HCT116 (cell line): ENCODE results near the gene ARSB. TPM values are rescaled to one million over a fixed set of nuclear protein-coding genes. Genes with fewer than 3 reads are reported as not detected.

Experiments used
- ATAC-seq: fragments of 200-7000 bp; cut with Tn5 transposase; 2 replicates; pipeline ENCODE4 v1.9.1; 2020; ENCODE audit warnings: mild to moderate bottlenecking, moderate library complexity
- BruUV-seq: library from RNA; stranded (reverse); fragments of 400-500 nt; replicated peaks from 2 replicates; lab custom pipeline; 2021; lab: Mats Ljungman, UMichigan
- CTCF ChIA-PET: fragments of 300-600 bp; sonication (Branson Sonifier 250); formaldehyde crosslinking; loops from one replicate; lab custom pipeline; 2021; ENCODE audit warnings: antibody characterized with exemption; lab: Charles Lee
- POLR2A ChIA-PET: fragments of 300-600, 350-600 bp; sonication (Branson Sonifier 250); formaldehyde crosslinking; loops from one replicate; lab custom pipeline; 2021; ENCODE audit warnings: antibody characterized with exemption; lab: Charles Lee
- RAD21 ChIA-PET, 2 experiments: fragments of 300-600 bp; sonication (Branson Sonifier 250); formaldehyde crosslinking; loops; one replicate each; lab custom pipeline; 2023; ENCODE audit warnings: low total read pairs in 2 of 2; ENCODE audit not compliant: uncharacterized antibody in 2 of 2, unreplicated experiment in 2 of 2, low non-redundant PET in 1 of 2; lab: Charles Lee
- DNase-seq: peaks from one replicate; pipeline ENCODE4 v3.0.0-alpha.2; 2010; ENCODE audit warnings: low read depth, low spot score
- H2AFZ ChIP-seq: fragments of 200-600 bp; shearing (Covaris generic), sonication (generic); 2 replicates; pipeline ENCODE4 v1.6.1; 2017; ENCODE audit warnings: low read depth, mixed run types, mixed read lengths, antibody characterized with exemption, low read length; ENCODE audit not compliant: poor library complexity, severe bottlenecking
- H3K27ac ChIP-seq: 2 replicates; pipeline ENCODE4 v1.5.1; 2012; ENCODE audit warnings: low read depth, low read length
- H3K27me3 ChIP-seq: fragments of 200-600 bp; sonication (generic); 2 replicates; pipeline ENCODE4 v1.6.1; 2016; ENCODE audit warnings: mixed run types, low read length, mixed read lengths; ENCODE audit not compliant: insufficient read depth
- H3K36me3 ChIP-seq, 2 experiments: fragments of 200-500 bp in 1 of 2; fragments of 200-600 bp in 1 of 2; sonication (Bioruptor generic) in 1 of 2; sonication (generic) in 1 of 2; 2 replicates each; pipeline versions ENCODE4 v1.5.1 to v1.6.1; 2014 to 2016; ENCODE audit warnings: low read length in 2 of 2, inconsistent platforms in 1 of 2, mixed read lengths in 1 of 2, mixed run types in 1 of 2; ENCODE audit not compliant: insufficient read depth in 2 of 2, control insufficient read depth in 1 of 2
- H3K4me1 ChIP-seq, 2 experiments: fragments of 200-600 bp in 1 of 2; sonication (generic) in 1 of 2; 2 replicates each; pipeline versions ENCODE4 v1.5.1 to v1.6.1; 2012 to 2017; ENCODE audit warnings: low read length in 2 of 2, inconsistent platforms in 1 of 2, mild to moderate bottlenecking in 1 of 2, mixed read lengths in 1 of 2, mixed run types in 1 of 2, moderate library complexity in 1 of 2; ENCODE audit not compliant: insufficient read depth in 2 of 2, control insufficient read depth in 1 of 2
- H3K4me2 ChIP-seq: fragments of 200-600 bp; sonication (generic); 2 replicates; pipeline ENCODE4 v1.6.1; 2017; ENCODE audit warnings: mixed run types, low read length, mixed read lengths
- H3K4me3 ChIP-seq, 2 experiments: fragments of 200-600 bp in 1 of 2; sonication (generic) in 1 of 2; replicated peaks in 1 of 2; 2 replicates each; pipeline ENCODE4 v1.5.1; 2011 to 2016; ENCODE audit warnings: low read length in 2 of 2, control low read depth in 1 of 2, low read depth in 1 of 2, mild to moderate bottlenecking in 1 of 2, mixed read lengths in 1 of 2, mixed run types in 1 of 2
- H3K79me2 ChIP-seq: fragments of 200-600 bp; sonication (generic); 2 replicates; pipeline ENCODE4 v1.6.1; 2017; ENCODE audit warnings: mild to moderate bottlenecking, mixed run types, low read length, moderate library complexity, mixed read lengths; ENCODE audit not compliant: insufficient read depth
- H3K9ac ChIP-seq: fragments of 200-600 bp; sonication (generic); 2 replicates; pipeline ENCODE4 v1.6.1; 2016; ENCODE audit warnings: low read length, mixed read lengths
- H3K9me2 ChIP-seq: fragments of 200-600 bp; sonication (generic), shearing (Covaris generic); 2 replicates; pipeline ENCODE4 v1.6.1; 2017; ENCODE audit warnings: mixed run types, mild to moderate bottlenecking, moderate library complexity; ENCODE audit not compliant: insufficient read depth
- H3K9me3 ChIP-seq, 2 experiments: fragments of 200-500 bp in 1 of 2; fragments of 200-600 bp in 1 of 2; sonication (Bioruptor generic) in 1 of 2; sonication (generic) in 1 of 2; 2 replicates each; pipeline ENCODE4 v1.6.1; 2014 to 2017; ENCODE audit warnings: low read length in 2 of 2, mixed read lengths in 2 of 2, inconsistent platforms in 1 of 2, low read depth in 1 of 2, mild to moderate bottlenecking in 1 of 2, mixed run types in 1 of 2, moderate library complexity in 1 of 2; ENCODE audit not compliant: control insufficient read depth in 1 of 2, insufficient read depth in 1 of 2
- H4K20me1 ChIP-seq: fragments of 200-600 bp; sonication (generic), shearing (Covaris generic); 2 replicates; pipeline ENCODE4 v1.6.1; 2017; ENCODE audit warnings: mixed run types, mild to moderate bottlenecking, moderate library complexity; ENCODE audit not compliant: insufficient read depth
- CEBPB ChIP-seq: IDR thresholded peaks from 2 replicates; pipeline ENCODE4 v1.6.1; 2012; ENCODE audit warnings: low read depth
- EZH2 ChIP-seq: fragments of 200-600 bp; sonication (generic); IDR thresholded peaks from 2 replicates; pipeline ENCODE4 v1.6.1; 2017; ENCODE audit warnings: antibody characterized with exemption, mixed run types
- EZH2phosphoT487 ChIP-seq: fragments of 200-600 bp; IDR thresholded peaks from 2 replicates; pipeline ENCODE4 v1.6.1; 2018; ENCODE audit warnings: antibody characterized with exemption, borderline replicate concordance
- FOSL1 ChIP-seq: IDR thresholded peaks from 2 replicates; pipeline ENCODE4 v1.6.1; 2012; ENCODE audit warnings: low read depth
- POLR2AphosphoS5 ChIP-seq: IDR thresholded peaks from 2 replicates; pipeline ENCODE4 v1.6.1; 2011; ENCODE audit warnings: mild to moderate bottlenecking, low read depth, low read length, moderate library complexity
- RAD21 ChIP-seq: IDR thresholded peaks from 2 replicates; pipeline ENCODE4 v1.6.1; 2012; ENCODE audit warnings: low read depth, mild to moderate bottlenecking
- REST ChIP-seq: IDR thresholded peaks from 2 replicates; pipeline ENCODE4 v1.6.1; 2012; ENCODE audit warnings: low read depth
- SIN3A ChIP-seq: IDR thresholded peaks from 2 replicates; pipeline ENCODE4 v1.6.1; 2012; ENCODE audit warnings: low read depth
- SP1 ChIP-seq: IDR thresholded peaks from 2 replicates; pipeline ENCODE4 v1.6.1; 2012; ENCODE audit warnings: low read depth
- SRF ChIP-seq: IDR thresholded peaks from 2 replicates; pipeline ENCODE4 v1.6.1; 2012; ENCODE audit warnings: low read depth
- TCF7L2 ChIP-seq: IDR thresholded peaks from 2 replicates; pipeline ENCODE4 v1.7.0; 2011; ENCODE audit warnings: borderline replicate concordance, inconsistent platforms; ENCODE audit not compliant: insufficient read depth, insufficient read length; ENCODE audit errors: extremely low read depth
- intact Hi-C: fragments of 100-400 bp; cut with micrococcal nuclease; formaldehyde crosslinking; loops from 2 replicates; pipeline ENCODE4 v1.10.0; 2022
- total RNA-seq: library from RNA; stranded (reverse); gene quantifications from one replicate; pipeline ENCODE4 v1.2.1, GENCODE V29; 2021; ENCODE audit not compliant: unreplicated experiment
- TF ChIP-seq, protein P1 (sequence below): IDR thresholded peaks from 2 replicates; pipeline ENCODE4 v1.6.1; 2012

The ARSB gene
- total RNA-seq, 1 experiment from 2014 or later = 4.8 TPM

DNA sequence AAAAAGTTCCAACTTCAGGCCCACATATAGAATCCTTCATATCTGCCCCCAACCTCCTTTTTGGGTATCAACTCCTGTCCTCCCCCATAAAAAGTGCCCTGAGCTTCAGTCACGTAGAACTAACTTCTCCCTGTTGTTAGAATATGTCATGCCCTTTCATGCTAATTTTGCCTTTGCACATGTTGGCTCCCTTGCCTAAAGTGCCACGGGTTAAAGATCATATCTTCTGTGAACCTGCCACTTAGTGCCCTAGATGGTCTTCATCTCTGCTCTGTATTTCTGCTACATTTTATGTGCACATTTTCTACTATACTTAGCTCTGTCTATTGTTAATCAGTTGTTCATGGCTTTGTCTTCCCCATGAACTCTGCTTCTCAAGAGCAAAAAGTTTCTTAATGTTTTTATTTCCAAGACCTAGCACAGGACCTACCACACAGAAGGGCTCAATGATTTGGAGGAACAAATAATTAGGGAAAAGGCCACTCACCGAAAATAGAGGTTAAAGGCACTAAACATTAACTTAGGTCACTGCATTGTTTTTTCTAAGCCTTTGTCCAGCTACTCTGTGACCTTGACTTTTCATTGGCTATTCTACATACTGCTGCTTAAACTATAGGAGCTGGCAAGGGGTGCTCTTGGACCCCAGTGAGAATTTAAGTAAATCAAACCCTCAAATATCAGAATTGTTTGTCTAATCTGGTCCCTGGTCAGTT is 94.3 kb downstream of the ARSB start:
- H3K9me3 ChIP-seq = no peaks in the 10 kb centered on the region
- no peak for TF ChIP-seq EZH2phosphoT487
- no peak for TF ChIP-seq SP1
- no peak for TF ChIP-seq REST
- TF ChIP-seq RAD21 = no peak
- no peak for TF ChIP-seq EZH2
- TF ChIP-seq FOSL1 = no peak
- no peak for TF ChIP-seq SRF
- no peak for TF ChIP-seq POLR2AphosphoS5
- no peak for TF ChIP-seq SIN3A
- no peak for TF ChIP-seq TCF7L2
- TF ChIP-seq, protein P1, sequence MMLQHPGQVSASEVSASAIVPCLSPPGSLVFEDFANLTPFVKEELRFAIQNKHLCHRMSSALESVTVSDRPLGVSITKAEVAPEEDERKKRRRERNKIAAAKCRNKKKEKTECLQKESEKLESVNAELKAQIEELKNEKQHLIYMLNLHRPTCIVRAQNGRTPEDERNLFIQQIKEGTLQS = no peak
- no peak for TF ChIP-seq CEBPB
- RAD21 ChIA-PET = no interaction called here
- H3K4me3 ChIP-seq = no peak overlapping the region
- ATAC-seq = no peak
- no peaks in the 10 kb centered on the region for H3K27me3 ChIP-seq
- H2AFZ ChIP-seq = no peak overlapping the region
- H3K27ac ChIP-seq = no peak overlapping the region
- H3K9ac ChIP-seq = no peak overlapping the region
- H4K20me1 ChIP-seq = no peaks in the 10 kb centered on the region
- intact Hi-C loops = loop anchor here (10.0 kb wide), 2 partner anchors 224 to 964 kb away; partner anchors contain the start of gene BHMT
- no TSS peak for BruUV-seq
- H3K79me2 ChIP-seq = no peaks in the 10 kb centered on the region
- DNase-seq = no peak
- no peak overlapping the region for H3K4me2 ChIP-seq
- POLR2A ChIA-PET = no interaction called here
- no peaks in the 10 kb centered on the region for H3K36me3 ChIP-seq
- no peaks in the 10 kb centered on the region for H3K9me2 ChIP-seq
- H3K4me1 ChIP-seq = peaks cover 0 to 5% of the 10 kb centered on the region in 2 experiments; a peak in 2 of 4 replicates
- CTCF ChIA-PET = interaction anchor here (3.6 kb wide), 1 partner anchor 9 kb away, joined by 13 read pairs; no protein-coding TSS in a partner anchor
